Lower leg skin (tissue), 4 donors: Measurements from ENCODE around the gene ERG. TPM values are rescaled to one million over a fixed set of nuclear protein-coding genes. Genes with fewer than 3 reads are reported as not detected.

ENCODE experiments used
- DNase-seq, 2 donors: peaks; one replicate each; pipeline ENCODE4 v3.0.0-alpha.2; 2019; ENCODE audit warnings: low spot score in 2 of 2
- H3K4me3 ChIP-seq: fragments of 200-600 bp; sonication (generic); 2 replicates; pipeline ENCODE4 v1.5.1; 2017; ENCODE audit warnings: mild to moderate bottlenecking, low read depth; ENCODE audit not compliant: poor library complexity, severe bottlenecking
- CTCF ChIP-seq, 3 donors: fragments of 450-650 bp; IDR thresholded peaks; one replicate each; pipeline ENCODE4 v1.5.1; 2016; ENCODE audit warnings: antibody characterized with exemption in 3 of 3, mild to moderate bottlenecking in 3 of 3, moderate library complexity in 2 of 3
- POLR2A ChIP-seq, 2 donors: fragments of 450-650 bp; IDR thresholded peaks; one replicate each; pipeline ENCODE4 v1.6.1; 2016 to 2017; ENCODE audit warnings: antibody characterized with exemption in 2 of 2, mild to moderate bottlenecking in 1 of 2, moderate library complexity in 1 of 2
- WGBS, 2 donors: methylation state at CpG; one replicate each; pipeline ENCODE4 v1.1.5; 2018; 5-methylcytosine and 5-hydroxymethylcytosine counted together
- intact Hi-C: fragments of 100-400 bp; cut with DNase I; formaldehyde crosslinking; loops from one replicate; pipeline ENCODE4 v1.15.0; 2023; ENCODE audit warnings: low total_unique reads
- total RNA-seq, 4 donors: library from RNA; depleted of rRNA; stranded (reverse); fragments of >200 nt; gene quantifications; one replicate each; pipeline ENCODE4 v1.1.0, GENCODE V29; 2016

ERG gene
- total RNA-seq, 4 donors from 2014 or later = 3.5 to 12.5 (median 6.6) TPM

DNA sequence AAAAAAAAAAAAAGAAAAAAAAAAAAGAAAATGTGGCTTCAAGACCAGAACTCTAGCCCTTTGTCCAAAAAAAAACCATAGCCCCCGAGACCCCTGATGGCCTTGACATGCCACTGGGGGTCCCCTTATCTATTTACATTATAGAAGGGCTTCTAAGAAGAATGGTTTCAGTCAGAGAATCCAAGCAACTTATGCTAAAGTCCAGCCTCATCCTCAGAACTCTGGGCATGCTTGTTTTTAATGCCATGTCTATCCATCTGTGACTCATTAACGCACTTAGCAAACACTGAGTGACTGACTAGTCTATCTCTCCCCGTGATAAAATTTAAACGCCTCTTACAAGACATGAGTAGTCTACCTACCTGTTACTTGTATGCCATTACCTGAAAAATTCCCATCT is 29.3 kb downstream of the ERG start:
- intact Hi-C loops = no loop called here
- WGBS, 2 donors = 64 to 76% methylated on average over 4 of the region's 4 CpGs
- DNase-seq = no peak
- no peak overlapping the region for H3K4me3 ChIP-seq
- TF ChIP-seq CTCF (IDR thresholded peaks at IDR 0.05) = no peak
- no peak for TF ChIP-seq POLR2A (IDR thresholded peaks at IDR 0.05)

DNA sequence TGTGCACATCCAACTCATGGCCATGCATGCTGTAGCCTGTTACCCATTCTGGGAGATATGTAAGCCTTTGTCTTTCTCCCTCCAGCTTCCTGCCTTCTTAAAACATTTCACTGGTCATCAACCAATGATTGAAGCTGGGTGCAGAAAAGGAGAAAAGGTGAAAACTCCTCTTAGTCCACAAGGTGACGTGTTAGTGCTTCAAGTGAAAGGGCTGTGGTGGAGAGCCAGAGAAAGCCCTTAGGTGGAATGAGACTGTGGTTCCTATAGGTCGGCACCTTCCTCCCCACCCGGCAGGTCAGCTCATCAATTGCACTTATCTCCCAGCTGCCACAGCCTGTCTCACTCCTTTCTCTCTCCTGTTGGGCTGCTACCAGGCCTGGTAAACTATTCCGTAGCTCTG is 30.4 kb downstream of the ERG start:
- no peak for DNase-seq
- WGBS, 2 donors = 89 to 94% methylated on average over 4 of the region's 4 CpGs
- intact Hi-C loops = no loop called here
- TF ChIP-seq POLR2A (IDR thresholded peaks at IDR 0.05) = no peak
- TF ChIP-seq CTCF (IDR thresholded peaks at IDR 0.05) = no peak
- no peak overlapping the region for H3K4me3 ChIP-seq

DNA sequence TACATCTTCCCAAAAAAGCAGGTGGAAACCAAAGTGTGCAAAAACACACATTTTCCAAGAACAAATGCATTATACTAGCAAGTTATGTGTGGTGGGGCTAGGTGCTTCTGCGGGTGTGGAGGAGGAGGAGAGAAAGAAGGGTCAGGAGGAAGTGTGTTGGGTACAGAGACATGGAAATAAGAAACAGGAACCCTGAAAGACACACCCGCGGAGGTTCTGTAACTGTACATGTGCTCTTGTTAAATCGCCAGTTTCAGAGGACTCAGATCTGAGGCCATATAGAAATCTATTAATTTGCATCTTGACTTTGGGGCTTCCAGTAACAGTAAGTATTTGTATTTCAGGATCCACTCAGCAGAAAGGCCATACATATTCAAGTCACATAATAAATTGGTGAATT is 30.9 kb downstream of the ERG start:
- TF ChIP-seq POLR2A (IDR thresholded peaks at IDR 0.05) (no peak), CTCF (IDR thresholded peaks at IDR 0.05) (no peak)
- WGBS, 2 donors = 75 to 77% methylated on average over 4 of the region's 4 CpGs
- H3K4me3 ChIP-seq = no peak overlapping the region
- no peak for DNase-seq
- intact Hi-C loops = no loop called here

GRCh38 chr21:38460171-38460742 is 38.0 kb downstream of the ERG start:
- no peak overlapping the region for H3K4me3 ChIP-seq
- intact Hi-C loops = no loop called here
- DNase-seq = no peak
- no peak for TF ChIP-seq CTCF (IDR thresholded peaks at IDR 0.05)
- no peak for TF ChIP-seq POLR2A (IDR thresholded peaks at IDR 0.05)
- 50 to 51% methylated on average over 6 of the region's 6 CpGs for WGBS, 2 donors

DNA sequence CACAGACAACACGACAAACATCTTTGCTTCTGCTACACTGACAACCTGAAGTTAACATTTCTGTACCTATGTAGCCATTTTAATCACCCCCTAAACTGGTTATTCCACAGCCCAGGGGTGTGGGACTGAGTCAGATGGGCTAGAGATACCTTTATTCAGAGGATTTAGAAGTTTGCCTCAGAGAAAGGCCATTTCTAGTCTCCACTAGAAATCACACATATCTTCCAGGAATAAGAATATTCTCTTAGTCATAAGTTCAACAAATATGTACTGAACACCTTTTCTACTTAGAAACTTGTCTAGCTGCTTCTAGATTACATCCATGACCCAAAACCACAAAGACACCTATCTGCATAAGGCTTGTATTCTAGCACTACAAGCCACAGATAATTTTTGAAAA is 38.8 kb downstream of the ERG start:
- no peak overlapping the region for H3K4me3 ChIP-seq
- DNase-seq = no peak
- intact Hi-C loops = no loop called here
- WGBS, 2 donors = 77 to 94% methylated on average over 1 of the region's 1 CpG
- TF ChIP-seq CTCF (IDR thresholded peaks at IDR 0.05) (no peak), POLR2A (IDR thresholded peaks at IDR 0.05) (no peak)

DNA sequence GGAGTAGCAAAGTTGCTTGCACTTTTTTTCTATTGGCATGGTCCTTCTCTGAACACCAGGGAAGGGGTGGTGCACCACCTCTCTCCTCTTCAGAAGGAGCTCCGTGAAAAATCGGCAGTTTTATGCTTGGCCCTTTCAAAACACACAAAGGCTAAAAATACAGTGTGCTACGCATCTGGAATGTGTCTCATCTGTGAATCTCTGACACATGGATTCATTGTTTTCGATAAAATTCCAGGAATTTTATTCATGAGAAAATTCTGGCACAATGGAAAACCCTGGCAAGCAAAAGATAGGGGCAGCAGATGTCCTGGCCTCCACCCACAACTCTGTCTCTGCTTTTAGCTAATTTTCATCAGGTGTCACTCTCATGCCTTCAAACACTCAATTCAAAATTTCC is 42.9 kb downstream of the ERG start:
- H3K4me3 ChIP-seq = no peak overlapping the region
- intact Hi-C loops = no loop called here
- TF ChIP-seq CTCF (IDR thresholded peaks at IDR 0.05) = no peak
- TF ChIP-seq POLR2A (IDR thresholded peaks at IDR 0.05) = no peak
- DNase-seq = no peak
- 45 to 58% methylated on average over 4 of the region's 4 CpGs for WGBS, 2 donors
